Stimulated activated CD4-positive, alpha-beta T cell treated with anti-CD3 and anti-CD28 coated beads, Interleukin-2, amount 100 ng/mL, for 24 hours (primary cell): ENCODE data around the gene ABCA10.

Experiments used
- DNase-seq, 2 donors: peaks; one replicate each; pipeline ENCODE4 v3.0.0-alpha.2; 2020

ABCA10 gene

DNA sequence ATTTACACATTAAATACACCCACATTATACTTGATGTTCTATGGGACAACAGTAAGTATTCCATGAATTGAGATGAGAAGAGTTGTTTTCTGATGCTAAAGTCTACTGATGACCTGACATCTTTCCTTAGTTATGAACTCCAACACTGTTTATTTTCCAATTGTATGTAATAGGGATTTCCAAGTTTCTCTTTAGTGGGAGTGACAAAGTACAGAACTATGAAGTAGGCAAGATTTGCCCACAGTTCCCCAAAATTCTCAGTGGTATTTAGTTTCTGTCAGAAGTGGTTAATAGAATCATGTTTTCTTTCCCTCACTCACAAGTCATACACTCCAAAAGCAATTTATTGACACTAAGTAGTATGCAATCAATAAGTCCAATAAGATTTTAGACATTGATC lies 64.4 kb downstream of the ABCA10 start:
- DNase-seq, result no peak

DNA sequence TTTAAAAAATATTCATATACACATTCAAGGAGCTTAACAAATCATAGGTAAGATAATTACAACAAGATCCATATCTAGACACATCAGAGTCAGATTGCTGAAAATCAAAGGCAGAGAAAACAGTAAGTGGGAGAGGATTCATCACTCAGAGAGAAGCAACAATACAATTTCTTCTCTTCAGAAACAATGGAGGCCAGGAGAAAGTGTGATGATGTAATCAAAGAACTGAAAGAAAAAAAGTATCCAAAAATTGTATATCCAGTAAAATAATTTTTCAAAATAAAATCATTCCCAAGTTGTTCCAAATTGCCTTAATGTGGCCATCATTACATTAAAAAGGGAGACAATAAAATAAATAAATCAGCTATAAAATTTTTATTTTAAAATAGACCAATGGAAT lies 69.2 kb downstream of the ABCA10 start:
- no peak for DNase-seq

DNA sequence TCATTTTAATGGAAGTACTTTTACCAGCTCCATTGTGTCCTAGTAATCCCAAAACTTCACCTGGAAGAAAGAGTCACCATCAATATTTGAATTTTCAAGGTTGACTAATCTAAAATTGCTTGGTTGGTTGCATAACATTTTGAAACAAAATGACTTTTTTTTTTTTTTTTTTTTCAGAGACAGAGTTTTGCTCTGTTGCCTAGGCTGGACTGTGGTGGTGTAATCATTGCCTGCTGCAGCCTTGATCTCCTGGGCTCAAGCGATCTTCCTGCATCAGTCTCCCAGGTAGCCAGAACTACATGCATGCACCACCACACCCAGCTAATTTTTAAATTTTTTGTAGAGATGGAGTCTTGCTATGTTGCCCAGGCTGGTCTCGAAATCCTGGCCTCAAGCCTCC lies 74.4 kb downstream of the ABCA10 start:
- DNase-seq, result no peak

DNA sequence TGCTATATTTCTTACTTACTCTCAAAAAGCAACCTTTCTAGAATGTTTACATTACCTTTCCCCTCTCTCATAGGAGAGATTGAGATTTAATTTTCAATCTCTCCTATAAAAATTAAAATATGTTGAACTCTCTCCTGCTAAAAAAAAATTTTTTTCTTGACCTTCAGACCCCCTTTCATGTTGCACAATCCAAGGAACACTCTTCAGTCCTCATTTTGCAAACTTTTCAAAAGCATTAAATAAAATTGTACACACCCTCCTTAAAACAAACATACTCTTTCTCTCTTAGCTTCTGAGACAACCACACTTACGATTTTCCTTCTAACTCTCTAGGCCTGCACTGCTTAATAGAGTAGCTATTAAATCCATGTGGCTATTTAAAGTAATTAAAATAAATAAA lies 78.3 kb downstream of the ABCA10 start:
- no peak for DNase-seq

DNA sequence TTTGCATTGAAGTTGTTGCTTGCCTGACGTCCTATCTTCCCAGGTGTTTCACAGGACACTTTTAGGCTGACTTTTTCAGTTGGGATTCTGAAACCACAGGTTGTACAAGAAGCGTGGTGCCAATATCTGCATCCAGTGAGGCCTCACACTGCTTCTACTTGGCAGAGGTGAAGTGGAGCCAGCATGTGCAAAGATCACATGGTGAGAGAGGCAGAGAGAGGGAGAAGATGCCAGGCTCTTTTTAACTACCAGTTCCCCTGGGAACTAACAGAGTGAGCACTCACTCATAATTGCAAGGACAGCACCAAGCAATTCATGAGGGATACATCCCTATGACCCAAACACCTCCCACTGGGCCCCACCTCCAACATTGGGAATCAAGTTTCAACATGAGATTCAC lies 81.2 kb downstream of the ABCA10 start:
- DNase-seq, result no peak

DNA sequence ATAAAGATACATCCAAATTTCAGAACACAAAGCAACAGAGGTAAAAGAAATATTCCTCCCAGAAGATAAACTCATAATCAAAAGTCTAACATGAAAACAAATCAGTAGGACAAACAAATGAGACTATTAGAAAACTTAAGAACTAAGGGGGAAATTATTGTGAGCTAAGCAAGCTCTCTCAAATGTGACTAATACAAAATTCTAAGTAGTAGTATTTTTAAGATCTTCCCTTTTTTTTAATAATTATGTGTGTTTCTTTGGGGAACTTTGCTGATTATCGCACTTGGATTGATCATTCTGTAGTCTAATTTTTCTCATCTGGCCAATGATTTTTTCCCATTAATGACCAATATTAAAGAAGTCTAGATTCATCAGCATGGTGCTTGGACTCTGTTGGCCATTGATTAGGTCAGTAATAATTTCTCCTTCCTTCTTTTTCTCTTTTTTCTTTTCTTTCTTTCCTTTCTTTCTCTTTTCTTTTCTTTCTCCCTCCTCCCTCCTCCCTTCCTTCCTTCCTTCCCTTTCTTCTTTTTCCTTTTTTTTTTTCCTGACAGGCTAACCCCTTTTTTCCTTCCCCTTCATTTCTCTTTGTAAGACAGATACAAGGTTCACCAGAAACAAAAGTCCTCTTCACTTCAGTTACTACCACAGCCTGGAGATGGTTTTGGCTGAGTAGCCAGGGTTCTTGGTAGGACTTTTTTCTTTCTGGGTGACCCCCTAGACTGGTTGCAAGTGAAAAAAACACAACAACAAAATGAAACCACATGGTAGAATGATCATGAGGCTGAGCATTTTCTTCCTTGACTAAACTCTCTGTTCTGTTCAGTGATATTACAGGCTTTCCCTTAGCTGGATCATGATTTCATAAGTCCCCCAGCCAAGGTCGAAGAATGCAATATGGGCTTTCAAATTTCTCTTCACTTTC lies 84.0 kb downstream of the ABCA10 start:
- DNase-seq, result no peak

DNA sequence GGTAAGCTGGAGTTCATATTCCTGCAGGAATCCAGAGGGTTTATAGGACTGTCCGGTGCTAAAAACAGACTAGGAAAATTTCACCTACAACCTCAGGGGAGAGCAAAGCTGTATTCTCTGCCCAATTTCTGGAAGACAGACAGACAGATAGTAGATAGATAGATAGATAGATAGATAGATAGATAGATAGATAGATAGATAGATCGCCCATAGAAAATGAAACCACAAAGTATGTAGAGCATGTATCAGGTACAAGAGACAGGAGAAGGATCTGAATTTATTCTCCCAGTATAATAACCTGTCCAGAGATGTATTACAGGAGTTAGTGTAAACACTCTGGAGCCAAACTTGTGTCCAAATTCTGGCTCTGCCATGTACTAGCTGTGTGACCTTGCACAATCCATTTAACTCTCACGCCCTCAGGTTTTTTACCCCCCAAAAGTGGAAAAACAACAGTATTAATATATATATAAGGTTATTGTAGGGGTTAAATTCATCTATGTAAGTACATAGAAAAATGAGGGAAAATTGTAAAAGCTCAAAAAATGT lies 84.9 kb downstream of the ABCA10 start:
- no peak for DNase-seq

DNA sequence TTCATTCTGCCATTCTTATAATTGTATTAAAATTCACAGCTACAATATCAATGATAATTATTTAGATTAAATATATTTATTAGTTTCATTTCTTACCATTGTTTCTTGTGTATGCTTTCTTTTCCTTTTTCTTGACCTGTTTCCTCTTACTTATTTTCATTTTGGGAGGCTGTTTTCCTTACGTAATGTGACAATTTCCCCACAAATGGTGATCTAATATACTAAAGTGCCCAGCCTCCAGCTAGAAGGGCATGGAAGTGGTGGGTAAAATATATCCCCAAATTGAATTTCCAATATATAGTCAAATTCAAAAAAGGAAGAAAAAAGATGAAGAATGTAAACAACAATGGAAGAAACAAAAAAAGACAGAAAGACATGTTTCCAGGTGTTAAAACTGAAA lies 85.5 kb downstream of the ABCA10 start:
- DNase-seq, result no peak

DNA sequence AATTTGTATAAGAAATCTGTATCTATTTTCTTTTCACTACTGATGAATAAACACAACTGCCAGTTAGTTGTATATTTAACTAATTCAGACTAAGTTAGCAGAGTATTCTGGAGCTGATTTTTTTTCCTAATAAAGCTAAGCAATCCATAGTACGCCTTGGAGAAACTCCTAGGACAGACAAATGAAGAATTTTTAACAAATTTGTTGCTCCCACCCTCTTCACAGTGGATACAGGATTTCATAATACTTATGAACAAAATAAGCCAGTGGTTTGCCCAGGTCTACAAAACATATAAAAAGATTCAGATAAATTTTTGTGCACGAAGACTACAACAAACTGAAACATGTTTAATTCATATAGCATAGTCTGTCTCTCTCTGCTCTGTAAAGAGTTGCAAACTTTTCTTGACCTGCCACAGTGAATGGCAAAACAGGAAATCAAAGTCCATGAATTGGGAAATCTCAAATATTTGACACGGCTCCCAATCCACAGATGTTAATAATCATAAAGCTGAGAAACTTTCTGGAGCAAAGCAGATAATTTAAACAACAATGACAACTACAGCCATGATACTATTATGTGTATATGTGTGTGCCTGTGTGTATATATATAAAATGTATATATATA lies 86.3 kb downstream of the ABCA10 start:
- no peak for DNase-seq

DNA sequence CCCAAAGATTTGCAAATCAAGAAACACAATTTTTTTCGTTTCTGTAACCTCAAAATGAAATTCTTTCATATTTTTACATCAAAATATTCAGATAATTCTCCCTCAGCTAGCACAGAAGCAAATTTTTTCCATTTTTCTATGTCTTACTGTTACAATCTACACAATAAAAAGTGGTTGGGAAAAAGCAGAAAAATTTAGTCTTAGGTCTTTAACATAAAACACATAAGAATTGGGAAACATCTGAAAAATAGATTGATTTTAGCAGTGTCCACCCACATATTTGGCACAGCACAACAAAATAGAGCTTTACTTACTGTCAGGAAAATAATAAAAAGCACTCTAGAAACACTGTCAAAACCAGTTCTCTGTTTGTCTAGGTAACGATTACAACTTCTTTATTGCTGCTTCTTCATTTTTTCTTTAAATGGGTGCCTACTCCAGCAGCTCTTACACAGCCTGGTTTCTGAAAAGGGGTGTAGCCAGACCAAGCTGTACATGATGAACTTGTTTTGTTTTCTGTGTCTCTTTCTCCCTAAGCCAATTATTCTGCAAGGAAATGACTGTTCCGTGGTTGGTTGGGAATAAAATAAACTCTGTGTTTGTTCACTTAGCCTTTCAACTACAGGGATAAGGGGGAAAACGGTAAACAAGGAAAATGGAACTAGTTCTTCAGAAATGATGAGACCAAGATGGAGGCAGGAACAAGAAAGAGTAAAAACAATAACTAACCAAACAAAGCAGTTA lies 87.0 kb downstream of the ABCA10 start, which contains the start of gene ABCA6:
TSS of gene ABCA6 (minus strand) at position 465 of the 744 bp plus-strand sequence. CDS start 1,192 bp downstream, outside the sequence.
- DNase-seq, result no peak

DNA sequence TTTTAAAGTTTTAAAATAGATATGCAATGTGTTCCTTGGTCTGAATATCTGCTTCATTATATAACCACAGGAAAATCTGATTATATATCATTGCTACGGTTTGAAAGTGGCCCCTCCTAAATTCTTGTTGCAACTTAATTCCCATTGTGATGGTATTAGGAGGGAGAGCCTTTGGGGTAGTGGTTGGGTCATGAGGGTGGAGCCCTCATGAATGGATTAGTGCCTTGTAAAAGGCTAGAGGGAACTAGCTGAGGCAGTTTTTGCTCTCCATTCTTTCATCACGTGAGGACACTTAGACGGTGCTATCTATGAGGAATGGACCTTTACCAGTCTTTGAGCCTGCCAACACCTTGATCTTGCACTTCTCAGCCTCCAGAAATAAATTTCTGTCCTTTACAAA lies 94.5 kb downstream of the ABCA10 start:
- DNase-seq, result no peak

DNA sequence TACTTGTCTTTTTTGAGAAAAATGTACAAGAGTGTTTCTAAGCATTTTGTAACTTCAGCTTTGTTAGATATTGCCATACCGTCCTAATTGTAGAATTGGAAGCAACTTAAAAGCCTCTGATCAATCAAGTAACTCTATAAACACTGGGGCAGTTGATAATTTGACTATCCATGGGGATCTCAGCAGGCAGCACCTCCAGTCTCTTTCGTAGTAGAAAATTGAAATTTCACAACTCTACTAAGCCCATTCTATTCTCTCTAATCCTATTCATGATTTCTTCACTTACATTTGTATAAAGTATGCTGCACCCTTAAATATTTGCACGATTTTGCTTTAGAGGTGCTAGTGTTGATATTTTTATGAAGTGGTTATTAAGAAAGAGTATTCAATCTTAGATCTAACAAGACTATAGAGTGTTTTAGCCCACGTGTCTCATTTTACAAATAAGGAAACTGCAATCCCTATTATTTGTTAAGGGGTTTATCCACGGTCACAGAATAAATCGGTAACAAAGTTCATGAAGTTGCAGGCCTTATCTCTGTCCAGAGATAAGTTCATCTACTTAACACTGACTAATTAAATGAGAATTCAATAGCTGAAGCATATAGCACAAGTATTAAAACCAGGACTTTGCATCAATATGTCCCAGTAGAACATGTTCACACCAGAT lies 97.9 kb downstream of the ABCA10 start:
- DNase-seq, result no peak

DNA sequence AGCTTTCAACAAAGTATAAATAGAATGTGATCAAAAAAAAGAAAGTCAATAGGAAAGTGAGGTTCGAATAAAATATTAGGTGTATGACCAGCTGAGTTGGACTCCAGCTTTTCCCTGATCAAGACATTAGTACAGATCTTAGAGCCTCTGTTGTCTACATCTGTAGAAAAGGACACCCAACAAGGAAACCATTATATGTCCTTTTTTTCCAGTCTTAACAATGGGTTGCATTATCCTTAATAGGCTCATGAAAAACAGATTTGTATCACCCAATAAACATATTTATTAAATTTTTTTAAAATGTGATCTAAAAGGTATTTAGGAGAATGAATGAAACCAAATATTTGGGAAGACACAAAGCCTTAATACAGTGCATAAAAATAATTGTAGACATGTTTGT lies 105.0 kb downstream of the ABCA10 start:
- no peak for DNase-seq

DNA sequence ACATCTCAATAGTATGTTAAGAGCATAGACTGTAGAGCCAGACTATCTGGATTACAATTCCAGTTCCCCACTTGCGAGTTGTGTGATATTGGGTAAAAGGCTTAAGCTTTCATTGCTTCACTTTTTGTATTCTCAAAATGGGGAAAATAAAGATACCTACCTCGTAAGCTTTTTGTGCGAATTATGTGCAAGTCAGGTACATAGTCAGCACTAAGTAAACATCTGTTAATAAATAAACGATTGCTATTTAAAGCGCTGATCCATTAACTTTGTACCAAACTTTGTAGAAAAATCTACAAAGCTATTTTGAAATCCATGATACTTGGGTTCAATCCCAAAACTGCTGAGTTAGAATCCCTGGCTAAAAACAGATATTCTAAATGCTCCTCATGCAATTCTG lies 106.6 kb downstream of the ABCA10 start:
- DNase-seq, result no peak

DNA sequence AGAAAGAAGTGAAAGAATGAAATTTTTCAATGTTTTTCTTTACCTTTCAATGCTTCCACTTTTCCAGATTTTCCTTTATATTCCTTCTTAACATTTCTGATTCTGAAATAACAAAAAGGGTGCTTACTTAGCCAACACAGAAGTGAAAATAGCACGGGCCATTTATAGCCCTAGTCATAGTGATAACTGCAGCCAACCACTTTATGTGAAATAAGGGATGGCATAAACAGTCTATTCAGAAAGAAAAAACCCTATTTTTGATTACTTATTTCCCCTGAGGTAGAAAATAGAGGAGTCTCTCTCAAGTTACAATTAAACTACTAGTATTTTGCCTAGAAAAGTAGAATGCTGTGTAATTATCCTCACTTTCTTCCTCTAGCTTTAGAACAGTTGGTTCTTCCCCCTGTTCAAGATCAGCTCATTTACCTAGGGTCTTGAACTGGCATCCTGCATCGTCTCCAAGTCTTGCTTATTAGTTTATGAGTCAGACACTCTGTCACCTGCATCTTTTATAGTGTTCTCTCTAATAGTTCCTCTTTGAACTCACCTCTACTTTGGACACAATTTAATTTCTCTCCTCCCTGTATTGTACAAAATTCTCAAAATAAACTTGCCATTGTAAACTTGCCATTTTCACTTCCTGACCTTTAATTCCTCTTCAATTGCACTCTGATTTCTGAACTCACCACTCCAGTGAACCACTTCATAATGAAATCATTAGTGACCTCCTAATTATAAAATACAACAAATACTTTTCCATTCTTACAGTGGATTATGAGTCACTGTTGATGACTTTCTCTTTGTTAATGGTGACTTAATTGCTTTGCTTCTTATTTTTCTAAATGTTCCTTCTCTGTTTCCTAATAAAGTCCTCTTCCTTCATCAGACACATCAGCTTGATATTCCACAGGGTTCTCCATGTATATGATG lies 110.5 kb downstream of the ABCA10 start:
- DNase-seq, result no peak

DNA sequence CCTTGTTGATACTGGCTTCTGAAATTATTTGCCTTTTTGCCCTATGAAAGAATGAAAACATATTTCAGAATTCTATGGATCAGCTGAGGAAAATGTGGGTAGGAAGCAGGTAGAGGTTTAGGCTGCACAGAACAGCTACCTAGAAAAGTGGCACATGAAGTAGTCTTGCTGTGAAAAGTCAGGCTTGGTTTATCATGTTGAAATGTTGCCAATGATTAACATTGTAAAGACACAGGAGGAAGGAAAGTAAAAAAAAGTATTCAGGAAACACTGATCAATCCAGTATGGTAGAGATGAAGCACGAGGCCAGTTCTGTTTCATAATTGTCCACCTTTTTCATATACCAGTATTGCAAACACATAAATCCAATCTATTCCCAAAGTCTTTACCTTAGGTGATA lies 116.8 kb downstream of the ABCA10 start:
- no peak for DNase-seq

DNA sequence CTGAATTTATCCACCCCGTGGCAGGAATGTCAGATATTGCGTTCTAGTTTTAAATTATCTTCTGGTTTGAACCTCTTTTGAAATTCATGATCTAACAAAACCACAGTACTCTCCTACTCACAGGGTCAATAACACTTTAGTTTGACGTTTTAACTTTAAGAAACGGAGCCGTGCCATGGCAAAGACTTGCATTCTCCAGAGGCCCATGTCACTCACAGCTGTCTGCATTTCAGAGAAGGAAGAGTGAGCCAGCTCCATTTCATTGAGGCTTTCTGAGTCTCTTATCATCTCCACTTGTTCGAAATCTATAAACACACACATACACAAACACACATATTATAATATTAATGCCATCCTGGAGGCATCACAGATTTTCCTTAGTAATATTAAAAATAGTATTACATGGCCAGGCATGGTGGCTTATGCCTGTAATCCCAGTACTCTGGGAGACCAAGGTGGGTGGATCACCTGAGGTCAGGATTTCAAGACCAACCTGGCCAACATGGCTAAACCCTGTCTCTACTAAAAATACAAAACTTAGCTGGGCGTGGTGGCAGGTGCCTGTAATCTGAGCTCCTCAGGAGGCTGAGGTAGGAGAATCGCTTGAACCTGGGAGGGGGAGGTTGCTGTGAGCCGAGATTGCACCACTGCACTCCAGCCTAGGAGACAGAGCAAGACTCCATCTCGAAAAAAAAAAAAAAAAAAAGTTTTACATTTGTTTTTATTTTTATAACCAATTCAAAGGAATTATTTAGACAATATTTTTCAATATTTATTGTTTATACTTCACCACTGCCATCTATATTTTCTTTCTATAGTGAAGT lies 122.5 kb downstream of the ABCA10 start:
- DNase-seq, result no peak

DNA sequence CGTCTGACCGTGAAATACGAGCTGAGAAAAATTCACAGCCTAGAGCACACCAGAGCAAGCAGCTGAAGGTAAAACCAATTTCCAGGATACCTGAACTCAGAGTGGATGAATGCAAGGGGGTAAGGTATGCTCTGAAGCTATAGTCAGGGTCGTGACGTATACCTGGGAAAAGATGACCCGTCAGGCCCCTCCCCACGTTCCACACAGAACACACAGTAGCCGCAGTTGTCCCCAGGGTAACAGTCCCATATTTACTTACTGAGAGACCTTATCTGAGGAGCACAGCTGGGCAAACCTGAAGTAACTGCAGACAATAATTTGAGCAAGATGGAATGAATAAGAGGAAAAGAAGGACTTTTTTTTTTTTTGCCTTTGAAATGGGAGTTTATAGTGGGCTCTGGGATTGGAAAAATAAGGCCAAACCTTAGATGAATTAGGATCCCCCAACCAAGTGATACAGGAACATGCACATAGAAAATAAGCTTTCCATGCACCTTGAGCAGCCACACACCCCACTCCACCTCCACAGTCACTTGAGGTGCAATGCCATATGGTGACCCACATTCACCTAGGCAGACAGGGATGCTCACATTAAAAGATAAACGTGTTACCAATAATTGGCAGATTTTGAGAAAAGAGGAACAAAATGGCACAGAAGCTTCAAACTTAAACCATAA lies 124.9 kb downstream of the ABCA10 start:
- no peak for DNase-seq

DNA sequence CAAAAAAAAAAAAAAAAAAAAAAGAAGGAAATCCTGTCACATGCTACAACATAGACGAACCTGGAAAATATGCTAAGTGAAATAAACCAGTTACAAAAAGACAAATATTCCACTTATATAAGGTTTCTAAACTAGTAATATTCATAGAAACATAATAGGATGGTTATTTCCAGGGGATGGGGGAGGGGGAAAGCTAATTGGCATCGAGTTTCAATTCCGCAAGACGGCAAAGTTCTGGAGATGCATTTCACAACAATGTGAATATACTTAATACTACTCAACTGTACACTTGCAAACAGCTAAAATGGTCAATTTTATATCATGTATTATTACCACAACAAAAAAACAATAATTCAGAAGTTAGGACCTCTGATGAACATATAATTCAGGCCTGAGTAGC lies 130.0 kb downstream of the ABCA10 start:
- DNase-seq, result no peak
